Measurements from ENCODE around the gene LCN6.
"Not testable (repeated sequence)": the region's sequence is repeated elsewhere in the genome, so short reads cannot be mapped to it uniquely, and the experiment has no call there.

Gene LCN6

DNA sequence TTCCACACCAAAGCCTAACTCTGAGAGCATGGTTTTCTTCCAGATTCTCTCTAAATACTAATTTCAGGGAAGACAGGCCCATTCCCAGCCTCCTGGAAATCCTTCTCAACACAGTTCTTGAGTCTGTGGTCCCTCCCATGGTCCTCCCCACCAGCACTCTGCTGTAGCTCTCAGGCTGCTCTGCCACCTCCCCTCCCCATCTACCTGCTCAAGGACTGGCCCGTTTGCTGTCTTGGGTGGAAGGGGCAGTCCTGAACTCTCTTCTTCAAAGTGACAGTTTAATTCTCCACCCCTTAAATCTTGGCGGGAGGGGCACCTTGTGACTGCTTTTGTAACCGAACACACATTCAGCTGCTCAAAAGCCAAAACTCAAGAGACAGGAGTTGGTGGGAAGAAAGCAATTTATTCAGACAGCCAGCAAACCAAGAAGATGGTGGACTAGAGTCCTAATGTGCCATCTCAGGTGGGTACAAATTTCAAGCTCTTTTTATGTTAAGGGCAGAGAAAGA is 23.6 kb upstream of the LCN6 start:
- no peak for DNase-seq
- Histone ChIP-seq H3K79me2 (ENCODE audit: low read length) (no peaks in the 10 kb centered on the region), H3K27ac (ENCODE audit: low read length) (no peak overlapping the region), H3K9me3 (replicated peaks; ENCODE audit: insufficient read depth, low read length) (no peaks in the 10 kb centered on the region), H4K20me1 (ENCODE audit: insufficient read depth, low read length) (no peaks in the 10 kb centered on the region), H2AFZ (ENCODE audit: low read length) (no peak overlapping the region), H3K9ac (ENCODE audit: low read length) (no peak overlapping the region), H3K36me3 (replicated peaks; ENCODE audit: insufficient read depth, low read length) (no peaks in the 10 kb centered on the region), H3K27me3 (replicated peaks; ENCODE audit: insufficient read depth, low read length) (peaks cover 21% of the 10 kb centered on the region), H3K4me2 (ENCODE audit: low read depth, low read length) (no peak overlapping the region), H3F3A (ENCODE audit: insufficient read depth, low read length) (peaks cover 14% of the 10 kb centered on the region), H3K9me2 (replicated peaks; ENCODE audit: insufficient read depth, low read length) (no peaks in the 10 kb centered on the region), H3K4me3 (ENCODE audit: low read length) (no peak overlapping the region), H3K4me1 (ENCODE audit: low read length) (peaks cover 18% of the 10 kb centered on the region)
- TF ChIP-seq, protein P1, sequence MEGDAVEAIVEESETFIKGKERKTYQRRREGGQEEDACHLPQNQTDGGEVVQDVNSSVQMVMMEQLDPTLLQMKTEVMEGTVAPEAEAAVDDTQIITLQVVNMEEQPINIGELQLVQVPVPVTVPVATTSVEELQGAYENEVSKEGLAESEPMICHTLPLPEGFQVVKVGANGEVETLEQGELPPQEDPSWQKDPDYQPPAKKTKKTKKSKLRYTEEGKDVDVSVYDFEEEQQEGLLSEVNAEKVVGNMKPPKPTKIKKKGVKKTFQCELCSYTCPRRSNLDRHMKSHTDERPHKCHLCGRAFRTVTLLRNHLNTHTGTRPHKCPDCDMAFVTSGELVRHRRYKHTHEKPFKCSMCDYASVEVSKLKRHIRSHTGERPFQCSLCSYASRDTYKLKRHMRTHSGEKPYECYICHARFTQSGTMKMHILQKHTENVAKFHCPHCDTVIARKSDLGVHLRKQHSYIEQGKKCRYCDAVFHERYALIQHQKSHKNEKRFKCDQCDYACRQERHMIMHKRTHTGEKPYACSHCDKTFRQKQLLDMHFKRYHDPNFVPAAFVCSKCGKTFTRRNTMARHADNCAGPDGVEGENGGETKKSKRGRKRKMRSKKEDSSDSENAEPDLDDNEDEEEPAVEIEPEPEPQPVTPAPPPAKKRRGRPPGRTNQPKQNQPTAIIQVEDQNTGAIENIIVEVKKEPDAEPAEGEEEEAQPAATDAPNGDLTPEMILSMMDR (IDR thresholded peaks at IDR 0.05; ENCODE audit: low read length): no peak
- TF ChIP-seq EZH2phosphoT487 (IDR thresholded peaks at IDR 0.05; ENCODE audit: low read length) (no peak), EZH2 (optimal IDR thresholded peaks at IDR 0.05; ENCODE audit: low read depth, low read length) (no peak)

DNA sequence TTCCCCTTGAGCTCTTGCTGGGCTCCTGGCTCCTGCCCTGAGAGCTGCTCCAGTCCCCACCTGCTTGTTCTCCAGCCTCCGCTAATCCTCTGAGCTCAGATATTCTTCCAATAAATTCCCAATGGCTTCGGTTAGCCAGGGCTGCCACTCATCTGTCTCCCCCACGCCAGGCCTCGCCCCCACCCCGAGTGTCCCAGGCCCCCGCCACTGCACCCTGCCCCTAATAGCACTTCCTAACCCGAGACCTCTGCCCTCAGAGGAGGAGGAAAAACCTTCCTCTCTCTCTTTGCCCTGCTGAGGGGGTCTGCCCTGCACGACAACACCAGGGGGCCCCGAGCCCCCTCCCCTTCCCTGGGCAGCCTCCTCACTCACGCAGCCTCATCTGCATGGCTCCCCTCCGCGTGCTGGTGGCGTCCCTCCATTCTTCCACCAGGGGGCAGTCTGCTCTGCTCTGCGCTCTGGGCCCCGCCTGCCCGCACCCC is 21.4 kb upstream of the LCN6 start:
- H3K27me3 ChIP-seq (replicated peaks; ENCODE audit: insufficient read depth, low read length): peaks cover 21% of the 10 kb centered on the region
- DNase-seq: peak; percentile 28
- H3K4me2 ChIP-seq (ENCODE audit: low read depth, low read length): no peak overlapping the region
- H3K36me3 ChIP-seq (replicated peaks; ENCODE audit: insufficient read depth, low read length): no peaks in the 10 kb centered on the region
- no peak for TF ChIP-seq EZH2 (optimal IDR thresholded peaks at IDR 0.05; ENCODE audit: low read depth, low read length)
- no peak for TF ChIP-seq EZH2phosphoT487 (IDR thresholded peaks at IDR 0.05; ENCODE audit: low read length)
- TF ChIP-seq, protein P1 (IDR thresholded peaks at IDR 0.05; ENCODE audit: low read length): peak; percentile 43
- H3K4me3 ChIP-seq (ENCODE audit: low read length): no peak overlapping the region
- H3K4me1 ChIP-seq (ENCODE audit: low read length): peaks cover 20% of the 10 kb centered on the region
- peaks cover 28% of the 10 kb centered on the region for H3F3A ChIP-seq (ENCODE audit: insufficient read depth, low read length)
- H3K27ac ChIP-seq (ENCODE audit: low read length): no peak overlapping the region
- no peaks in the 10 kb centered on the region for H3K9me3 ChIP-seq (replicated peaks; ENCODE audit: insufficient read depth, low read length)
- no peak overlapping the region for H3K9ac ChIP-seq (ENCODE audit: low read length)
- no peaks in the 10 kb centered on the region for H3K9me2 ChIP-seq (replicated peaks; ENCODE audit: insufficient read depth, low read length)
- H2AFZ ChIP-seq (ENCODE audit: low read length): no peak overlapping the region
- H3K79me2 ChIP-seq (ENCODE audit: low read length): no peaks in the 10 kb centered on the region
- H4K20me1 ChIP-seq (ENCODE audit: insufficient read depth, low read length): no peaks in the 10 kb centered on the region

DNA sequence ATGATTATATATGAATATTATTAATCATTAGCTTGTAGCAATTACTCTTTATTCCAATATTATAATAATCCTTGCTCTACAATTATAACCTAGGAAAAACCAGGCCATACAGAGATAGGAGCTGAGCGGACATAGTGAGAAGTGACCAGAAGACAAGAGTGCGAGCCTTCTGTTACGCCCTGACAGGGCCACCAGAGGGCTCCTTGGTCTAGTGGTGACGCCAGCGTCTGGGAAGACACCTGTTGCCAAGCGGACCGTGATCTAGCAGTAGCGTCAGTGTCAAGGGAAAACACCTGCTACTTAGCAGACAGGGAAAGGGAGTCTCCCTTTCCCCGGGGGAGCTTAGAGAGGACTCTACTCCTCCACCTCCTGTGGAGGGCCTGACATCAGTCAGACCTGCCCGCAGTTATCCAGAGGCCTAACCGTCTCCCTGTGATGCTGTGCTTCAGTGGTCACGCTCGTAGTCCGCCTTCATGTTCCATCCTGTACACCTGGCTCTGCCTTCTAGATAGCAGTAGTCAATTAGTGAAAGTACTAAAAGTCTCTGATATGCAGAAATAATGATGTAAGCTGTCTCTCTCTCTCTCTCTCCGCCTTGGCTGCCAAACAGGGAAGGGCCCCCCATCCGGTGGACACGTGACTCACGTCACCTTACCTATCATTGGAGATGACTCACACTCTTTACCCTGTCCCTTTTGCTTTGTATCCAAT is 18.2 kb upstream of the LCN6 start:
- H3K36me3 ChIP-seq (replicated peaks; ENCODE audit: insufficient read depth, low read length); H2AFZ ChIP-seq (ENCODE audit: low read length); H3K9ac ChIP-seq (ENCODE audit: low read length); H4K20me1 ChIP-seq (ENCODE audit: insufficient read depth, low read length); H3K79me2 ChIP-seq (ENCODE audit: low read length); H3K9me3 ChIP-seq (replicated peaks; ENCODE audit: insufficient read depth, low read length); H3K9me2 ChIP-seq (replicated peaks; ENCODE audit: insufficient read depth, low read length): not testable (repeated sequence)
- TF ChIP-seq, protein P1 (IDR thresholded peaks at IDR 0.05; ENCODE audit: low read length): peak; percentile 41
- Histone ChIP-seq H3K4me3 (ENCODE audit: low read length) (peak overlapping the region; percentile 59; the same call in 1 of the 2 replicates), H3K27ac (ENCODE audit: low read length) (peak overlapping the region; percentile 70; the same call in 1 of the 2 replicates), H3K4me1 (ENCODE audit: low read length) (peaks cover 17% of the 10 kb centered on the region), H3K27me3 (replicated peaks; ENCODE audit: insufficient read depth, low read length) (peaks cover 16% of the 10 kb centered on the region), H3K4me2 (ENCODE audit: low read depth, low read length) (peak overlapping the region; percentile 94), H3F3A (ENCODE audit: insufficient read depth, low read length) (peaks cover 28% of the 10 kb centered on the region)
- DNase-seq: peak; percentile 80

DNA sequence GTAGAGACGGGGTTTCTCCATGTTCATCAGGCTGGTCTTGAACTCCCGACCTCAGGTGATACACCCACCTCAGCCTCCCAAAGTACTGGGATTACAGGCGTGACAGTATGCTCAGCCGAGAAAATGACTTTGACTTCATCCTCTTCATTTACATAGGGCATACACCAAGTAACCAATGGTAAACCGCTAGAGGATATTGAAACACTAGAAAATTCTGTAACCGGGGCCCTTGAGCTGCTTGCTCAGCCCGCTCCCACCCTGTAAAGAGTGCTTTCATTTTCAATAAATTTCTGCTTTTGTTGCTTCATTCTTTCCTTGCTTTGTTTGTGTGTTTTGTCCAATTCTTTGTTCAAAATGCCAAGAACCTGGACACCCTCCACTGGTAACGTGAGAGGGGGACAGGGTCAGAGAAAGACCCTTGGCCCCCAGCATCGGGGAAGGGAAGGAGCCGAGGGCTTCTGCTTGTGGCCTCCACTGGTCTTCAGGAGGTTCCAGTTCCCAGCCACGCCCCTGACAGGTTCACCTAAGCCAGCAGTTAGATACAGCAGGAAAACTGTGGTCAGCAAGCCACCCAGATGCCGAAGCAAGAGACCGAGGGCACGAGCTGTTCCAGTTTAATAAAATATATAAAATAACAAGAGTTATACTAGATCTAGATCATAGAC is 17.6 kb upstream of the LCN6 start:
- Histone ChIP-seq H3K4me3 (ENCODE audit: low read length) (peak overlapping the region; percentile 59), H3K27me3 (replicated peaks; ENCODE audit: insufficient read depth, low read length) (peaks cover 12% of the 10 kb centered on the region), H3K9ac (ENCODE audit: low read length) (peak overlapping the region; percentile 54; the same call in 1 of the 2 replicates), H3K4me1 (ENCODE audit: low read length) (peaks cover 17% of the 10 kb centered on the region), H3F3A (ENCODE audit: insufficient read depth, low read length) (peaks cover 28% of the 10 kb centered on the region), H3K4me2 (ENCODE audit: low read depth, low read length) (peak overlapping the region; percentile 94), H2AFZ (ENCODE audit: low read length) (peak overlapping the region; percentile 74; the same call in 1 of the 2 replicates), H3K27ac (ENCODE audit: low read length) (peak overlapping the region; percentile 70; the same call in 1 of the 2 replicates)
- not testable (repeated sequence) for H3K36me3 ChIP-seq (replicated peaks; ENCODE audit: insufficient read depth, low read length); H3K9me2 ChIP-seq (replicated peaks; ENCODE audit: insufficient read depth, low read length); H4K20me1 ChIP-seq (ENCODE audit: insufficient read depth, low read length); H3K9me3 ChIP-seq (replicated peaks; ENCODE audit: insufficient read depth, low read length); H3K79me2 ChIP-seq (ENCODE audit: low read length)
- peak; percentile 71 for DNase-seq
